ENCODE results near the gene EIF2S3.
"Not testable (repeated sequence)": the region's sequence is repeated elsewhere in the genome, so short reads cannot be mapped to it uniquely, and the experiment has no call there.

The EIF2S3 gene

GRCh38 chrX:24054182-24055042 is at the start of gene EIF2S3:
EIF2S3 (plus strand) TSS chrX:24054956; CDS start chrX:24054969, 13 bp downstream.
- DNase-seq = peak; percentile 79

- DNase-seq = no peak
Measured at GRCh38 chrX:24005028-24005427, 49.7 kb upstream of the EIF2S3 start.

DNA sequence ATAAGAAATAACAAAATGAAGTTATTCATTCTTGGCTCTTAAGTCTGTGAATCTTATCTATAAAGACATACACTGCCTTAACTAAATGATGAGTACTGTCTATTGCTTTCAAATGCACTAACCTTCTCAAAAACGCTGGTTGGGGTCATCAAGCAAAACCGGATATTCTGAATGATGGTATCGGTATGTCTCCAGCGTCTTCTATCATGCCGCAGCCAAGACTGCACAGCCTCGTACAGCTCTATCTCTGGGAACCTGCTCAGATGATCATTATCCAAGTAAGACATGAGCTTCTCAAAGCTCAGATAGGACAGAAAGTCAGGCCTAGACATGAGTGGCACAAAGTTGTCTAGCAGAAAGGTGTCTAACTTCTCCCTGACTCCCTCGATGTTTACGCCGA is 48.9 kb upstream of the EIF2S3 start:
- no peak for DNase-seq

DNA sequence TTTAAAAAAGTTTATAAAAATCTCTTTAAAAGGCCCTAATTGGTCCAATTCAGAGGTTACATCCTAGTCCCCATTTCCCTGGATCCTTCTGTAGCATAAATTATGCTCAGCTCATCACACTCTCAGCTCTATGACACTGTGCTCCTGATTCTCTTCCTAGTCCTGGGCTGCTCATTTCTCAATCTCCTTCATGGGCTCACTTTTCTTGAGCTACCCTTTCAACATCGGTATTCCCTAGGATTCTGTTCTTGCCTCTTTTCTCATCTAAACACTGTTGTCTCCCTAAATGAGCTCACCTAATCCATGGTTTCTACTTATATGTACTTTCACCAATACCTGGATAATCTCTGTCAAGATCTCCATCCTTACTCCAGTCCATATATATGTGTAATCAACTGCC is 42.5 kb upstream of the EIF2S3 start:
- DNase-seq = no peak

DNA sequence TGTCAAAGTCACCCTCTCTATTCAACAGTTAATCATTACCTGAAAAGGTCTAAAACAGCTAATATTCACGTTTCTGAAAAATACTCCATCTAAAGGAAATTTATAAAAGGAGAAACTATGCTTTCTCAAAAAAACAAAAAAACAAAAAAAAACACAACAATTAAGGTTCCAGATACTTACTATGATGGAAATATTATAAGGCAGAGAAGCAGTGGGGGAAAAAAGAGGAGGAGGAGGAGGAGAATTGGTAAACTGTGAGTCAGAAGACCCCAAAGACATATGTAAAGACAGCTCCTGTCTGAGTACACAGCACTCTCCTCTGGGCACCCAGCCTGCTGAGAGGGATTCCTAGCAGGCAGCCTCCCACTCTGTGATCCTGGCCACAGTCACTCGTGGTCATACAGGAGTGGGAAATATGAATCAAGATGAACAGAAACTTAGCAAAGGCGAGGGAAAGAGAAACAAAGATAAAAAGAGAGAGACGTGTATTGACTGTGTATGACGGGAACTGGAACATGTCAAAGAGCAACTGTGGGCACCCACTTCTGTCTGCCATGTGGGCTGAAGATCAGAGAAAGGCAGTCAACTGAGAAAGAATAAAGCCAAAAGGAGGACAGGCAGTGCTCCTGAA is 40.3 kb upstream of the EIF2S3 start:
- peak; percentile 34 for DNase-seq

DNA sequence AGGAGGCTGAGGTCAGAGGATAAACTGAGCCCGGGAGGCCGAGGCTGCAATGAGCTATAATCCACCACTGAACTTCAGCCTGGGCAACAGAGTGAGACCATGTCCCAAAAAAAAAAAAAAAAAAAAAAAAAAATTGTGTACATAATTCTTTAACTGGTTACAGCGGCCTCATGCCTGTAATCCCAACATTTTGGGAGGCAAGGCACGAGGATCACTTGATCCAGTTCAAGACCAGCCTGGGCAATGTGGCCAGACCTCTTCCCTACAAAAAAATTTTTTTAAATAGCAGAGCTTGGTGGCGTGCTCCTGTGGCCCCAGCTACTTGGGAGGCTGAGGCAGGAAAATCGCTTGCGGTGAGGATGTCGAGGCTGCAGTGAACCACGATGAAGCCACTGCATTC is 37.1 kb upstream of the EIF2S3 start:
- DNase-seq = no peak

- no peak for DNase-seq
Measured at GRCh38 chrX:24018809-24019208, 35.9 kb upstream of the EIF2S3 start.

DNA sequence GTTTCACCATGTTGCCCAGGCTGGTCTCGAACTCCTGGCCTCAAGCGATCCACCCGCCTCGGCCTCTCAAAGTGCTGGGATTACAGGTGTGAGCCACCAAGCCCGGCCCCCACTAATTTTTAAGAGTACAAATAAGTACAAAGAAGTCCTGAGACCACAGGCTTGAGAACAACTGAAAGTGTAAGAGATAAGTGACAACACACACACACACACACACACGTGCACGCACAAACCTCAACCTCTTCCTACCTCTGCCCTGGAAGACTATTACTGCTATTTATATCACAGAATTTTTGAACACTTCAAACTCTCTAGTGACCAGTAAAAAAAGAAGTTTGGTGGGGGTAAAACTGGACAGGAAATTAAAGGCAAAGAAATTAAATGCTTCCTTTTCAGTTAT is 35.3 kb upstream of the EIF2S3 start:
- DNase-seq = no peak

GRCh38 chrX:24020306-24020876 is 34.4 kb upstream of the EIF2S3 start:
- no peak for DNase-seq

DNA sequence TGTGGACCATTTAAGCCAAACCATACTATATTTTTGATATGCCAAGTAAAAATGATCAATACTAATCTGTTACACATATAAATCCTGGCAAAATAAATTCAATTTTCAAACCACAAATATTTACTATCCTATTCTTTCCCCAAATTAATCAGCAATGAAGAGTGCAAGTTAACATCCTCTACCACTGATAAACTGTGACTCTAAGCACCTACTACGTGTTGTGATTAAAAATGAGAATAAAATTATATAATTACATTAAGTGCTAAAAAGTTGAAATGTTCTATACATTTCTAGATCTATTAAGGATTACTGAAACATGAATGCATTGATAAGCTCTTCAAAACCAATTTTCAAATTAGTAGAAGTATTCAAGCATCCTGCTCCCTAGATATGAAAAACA is 31.2 kb upstream of the EIF2S3 start:
- DNase-seq = no peak

DNA sequence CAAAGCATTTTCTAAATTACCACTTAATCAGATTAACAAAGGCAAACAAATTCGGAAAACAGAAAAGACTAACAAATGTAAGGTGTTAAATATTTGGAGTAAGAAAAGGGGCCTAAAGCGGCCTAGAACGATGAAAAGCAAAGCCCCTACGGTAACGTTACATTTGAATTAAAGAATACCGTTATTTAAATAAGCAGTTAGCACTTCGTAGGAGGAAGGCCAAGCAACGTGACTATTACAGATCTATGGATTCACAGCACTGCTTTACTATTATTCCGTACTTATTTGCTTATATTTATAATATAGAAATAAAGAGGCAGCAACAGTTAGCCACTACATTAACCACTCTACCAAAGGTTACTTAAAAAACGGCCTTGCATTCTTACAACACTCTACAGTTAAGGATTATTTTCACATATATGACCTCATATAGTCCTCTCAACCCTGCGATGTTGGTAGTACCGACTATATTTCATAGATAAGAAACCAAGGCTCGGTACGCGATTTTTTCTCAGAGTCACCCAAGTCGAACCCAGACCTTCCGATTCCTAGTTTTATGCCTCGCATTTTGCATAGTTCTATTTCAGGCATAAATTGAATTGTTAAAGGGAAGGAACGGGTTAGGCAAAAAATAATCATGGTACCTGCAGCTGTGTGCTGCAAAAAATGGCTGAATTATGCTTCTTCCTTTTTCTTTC is 30.6 kb upstream of the EIF2S3 start:
- DNase-seq = no peak

GRCh38 chrX:24024819-24025740 is 29.7 kb upstream of the EIF2S3 start:
- DNase-seq = peak; percentile 77

DNA sequence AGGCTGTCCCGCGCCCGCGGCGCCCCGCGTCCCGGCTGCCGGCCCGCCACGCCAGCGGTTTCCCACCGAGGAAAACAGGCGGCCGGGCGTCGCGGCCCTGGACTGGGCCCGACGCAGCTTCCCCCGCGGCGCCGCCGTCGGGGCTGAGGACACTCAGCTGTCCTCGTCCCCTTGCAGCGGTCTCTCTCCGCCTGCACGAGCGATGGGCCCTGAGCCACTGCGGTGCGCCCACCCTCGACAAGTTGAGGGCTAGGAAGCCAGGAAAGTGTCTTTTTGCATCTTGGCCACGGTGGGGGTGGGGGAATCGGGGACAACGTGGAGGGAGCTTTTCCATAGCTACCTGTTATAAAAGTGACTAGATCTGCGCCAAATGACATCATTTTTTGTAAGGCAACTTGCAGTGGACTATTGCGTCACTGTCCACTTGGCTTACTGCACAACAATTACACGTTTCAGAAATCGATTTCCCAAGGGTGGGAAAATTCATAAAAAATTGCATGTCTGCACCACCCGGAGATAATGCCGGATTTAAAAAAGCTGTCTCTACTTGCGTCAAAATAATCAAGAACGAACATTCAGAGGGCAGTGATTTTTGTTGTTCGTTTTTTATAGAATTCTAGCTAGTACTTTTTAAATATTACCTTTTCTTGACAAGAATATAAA is 28.9 kb upstream of the EIF2S3 start:
- DNase-seq = no peak

DNA sequence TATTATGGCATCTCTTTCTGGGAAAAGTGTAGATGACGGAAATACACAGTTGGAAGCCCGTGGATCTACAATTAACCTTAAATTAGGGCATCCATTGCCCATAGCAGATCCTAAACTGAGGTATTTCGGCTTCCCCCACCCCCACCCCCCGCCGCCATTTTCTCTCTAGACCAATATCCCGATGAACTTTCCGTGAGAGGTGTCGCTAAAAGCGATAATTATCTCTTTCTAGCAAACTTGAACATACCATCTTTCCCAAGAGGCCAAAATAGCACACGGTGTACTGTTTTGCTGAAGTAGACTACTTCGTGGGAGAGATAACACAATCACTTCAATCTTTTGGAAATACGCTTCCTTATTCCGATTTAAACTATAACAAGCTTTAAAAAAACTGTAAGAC is 28.3 kb upstream of the EIF2S3 start:
- no peak for DNase-seq

DNA sequence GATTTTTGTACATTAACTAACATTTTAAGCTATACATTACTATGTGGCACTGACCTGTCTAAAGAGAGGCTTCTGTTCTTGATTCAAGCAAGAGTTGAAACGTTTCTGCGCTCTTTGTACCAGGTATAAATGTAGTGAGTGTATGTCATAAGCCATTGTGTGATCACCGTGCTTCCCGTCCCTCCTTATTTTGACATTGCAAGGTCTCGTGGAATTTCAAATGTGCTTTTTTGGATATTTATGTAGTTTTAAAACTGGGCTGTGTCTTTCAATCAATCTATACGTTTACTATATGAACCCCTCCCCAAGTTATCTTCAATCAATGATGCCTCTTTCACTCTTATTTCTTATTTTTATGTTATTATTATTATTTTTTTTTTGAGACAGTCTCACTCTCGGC is 27.7 kb upstream of the EIF2S3 start, which contains the start of gene KLHL15:
KLHL15 (minus strand) TSS at position 101 of the 400 bp plus-strand sequence. CDS start 20,493 bp downstream, outside the sequence.
- no peak for DNase-seq

DNA sequence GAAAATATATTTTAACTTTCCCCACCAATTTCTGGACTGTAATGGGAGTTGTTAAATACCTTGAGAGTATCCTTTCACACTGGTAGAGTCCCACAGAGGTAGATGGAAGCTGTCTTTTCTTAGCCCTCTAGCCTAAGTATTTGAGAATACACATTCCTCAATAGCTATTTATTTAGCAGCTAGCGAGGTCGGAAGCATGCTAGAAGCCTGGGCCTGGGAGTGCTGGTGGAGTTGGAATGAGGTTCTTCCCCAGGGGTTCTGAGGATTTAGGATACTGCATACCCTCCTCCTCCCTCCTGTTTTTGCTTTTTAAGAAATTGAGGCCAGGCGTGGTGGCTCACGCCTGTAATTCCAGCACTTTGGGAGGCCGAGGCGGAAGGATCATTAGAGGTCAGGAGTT is 26.8 kb upstream of the EIF2S3 start:
- DNase-seq = no peak

DNA sequence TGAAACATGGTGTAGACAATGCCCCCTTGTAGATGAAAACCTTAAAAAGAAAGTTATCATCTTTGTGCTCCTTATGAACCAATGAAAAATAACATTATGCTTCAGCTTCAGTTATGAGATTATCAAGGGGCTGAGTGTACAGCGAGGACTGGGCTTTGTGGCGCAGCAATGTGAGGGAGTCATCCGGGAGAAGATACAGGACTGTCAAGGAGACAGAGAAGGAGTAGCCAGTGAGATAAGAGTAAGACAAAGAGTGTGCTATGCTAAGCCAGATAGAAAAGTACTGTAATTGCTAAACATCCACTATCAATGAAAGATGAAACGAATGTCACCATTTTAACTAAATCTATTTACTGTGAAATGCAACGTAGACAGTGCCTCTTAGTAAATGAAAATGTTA is 24.2 kb upstream of the EIF2S3 start:
- no peak for DNase-seq

DNA sequence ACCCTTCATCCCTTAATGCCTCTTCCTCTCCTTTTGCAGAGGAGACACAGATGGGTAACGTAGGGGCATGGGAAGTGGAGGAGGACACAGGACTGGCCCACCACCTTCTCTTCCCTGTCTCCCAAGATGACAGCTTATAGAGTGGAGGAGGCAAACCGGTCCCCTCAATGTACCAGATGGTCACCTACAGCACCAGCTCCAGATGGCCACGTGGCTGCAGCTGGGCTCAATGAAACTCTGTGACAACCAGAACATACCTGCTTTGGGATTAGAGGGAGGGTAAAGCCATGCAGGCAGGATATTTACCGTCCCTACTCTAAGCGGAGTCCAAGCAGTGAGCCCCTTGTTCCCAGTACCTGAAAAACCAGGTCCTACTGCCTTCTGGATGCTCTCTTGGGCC is 20.3 kb upstream of the EIF2S3 start:
- no peak for DNase-seq

GRCh38 chrX:24037729-24038128 is 17.0 kb upstream of the EIF2S3 start:
- DNase-seq = no peak

DNA sequence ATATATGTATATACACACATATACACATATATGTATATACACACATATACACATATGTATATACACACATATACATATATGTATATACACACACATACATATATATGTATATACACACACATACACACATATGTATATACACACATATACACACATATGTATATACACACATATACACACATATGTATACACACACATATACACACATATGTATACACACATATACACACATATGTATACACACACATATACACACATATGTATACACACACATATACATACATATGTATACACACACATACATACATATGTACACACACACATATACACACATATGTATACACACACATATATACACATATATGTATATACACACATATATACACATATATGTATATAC is 8.7 kb upstream of the EIF2S3 start:
- not testable (repeated sequence) for DNase-seq

GRCh38 chrX:24049643-24050042 is 5.1 kb upstream of the EIF2S3 start:
- not testable (repeated sequence) for DNase-seq
